GM23338 (cell line): ENCODE results near the gene IQGAP2. TPM values are rescaled to one million over a fixed set of nuclear protein-coding genes. Genes with fewer than 3 reads are reported as not detected.
A peak's percentile ranks its signal among the peaks of the same experiment; 100 is the strongest.

Experiments
- ATAC-seq: fragments of 200-7000 bp; cut with Tn5 transposase; 3 replicates; pipeline ENCODE4 v1.9.1; 2020
- DNase-seq: peaks from one replicate; pipeline ENCODE4 v3.0.0-alpha.2; 2015; ENCODE audit warnings: low spot score
- H2AFZ ChIP-seq: fragments of 200-600 bp; sonication (generic); 2 replicates; pipeline ENCODE4 v1.8.0; 2016; ENCODE audit warnings: antibody characterized with exemption, mild to moderate bottlenecking, moderate library complexity
- H3F3A ChIP-seq: fragments of 200-600 bp; sonication (generic); replicated peaks from 2 replicates; pipeline ENCODE4 v1.8.0; 2017; ENCODE audit warnings: antibody characterized with exemption, mixed run types, low read depth
- H3K27ac ChIP-seq: fragments of 200-600 bp; sonication (generic); 2 replicates; pipeline ENCODE4 v1.6.1; 2016; ENCODE audit warnings: low read depth
- H3K27me3 ChIP-seq: fragments of 200-600 bp; sonication (generic); 2 replicates; pipeline ENCODE4 v1.8.0; 2016; ENCODE audit warnings: mild to moderate bottlenecking, mixed run types, moderate library complexity; ENCODE audit not compliant: insufficient read depth
- H3K36me3 ChIP-seq: fragments of 200-600 bp; sonication (generic); 2 replicates; pipeline ENCODE4 v1.8.0; 2016; ENCODE audit warnings: mild to moderate bottlenecking; ENCODE audit not compliant: insufficient read depth
- H3K4me1 ChIP-seq: fragments of 200-600 bp; sonication (generic); 2 replicates; pipeline ENCODE4 v1.8.0; 2016; ENCODE audit warnings: mild to moderate bottlenecking, moderate library complexity; ENCODE audit not compliant: insufficient read depth
- H3K4me2 ChIP-seq: fragments of 200-600 bp; sonication (generic); 2 replicates; pipeline ENCODE4 v1.7.1; 2017; ENCODE audit warnings: mixed run types
- H3K4me3 ChIP-seq: fragments of 200-600 bp; sonication (generic); 2 replicates; pipeline ENCODE4 v1.6.1; 2016; ENCODE audit warnings: mixed run types
- H3K79me2 ChIP-seq: fragments of 200-600 bp; sonication (generic); replicated peaks from 2 replicates; pipeline ENCODE4 v1.8.0; 2017; ENCODE audit warnings: mild to moderate bottlenecking; ENCODE audit not compliant: insufficient read depth
- H3K9me2 ChIP-seq: fragments of 200-600 bp; sonication (generic); 2 replicates; pipeline ENCODE4 v1.8.0; 2017; ENCODE audit not compliant: insufficient read depth
- H4K20me1 ChIP-seq: fragments of 200-600 bp; sonication (generic); replicated peaks from 2 replicates; pipeline ENCODE4 v1.8.0; 2017; ENCODE audit warnings: mild to moderate bottlenecking; ENCODE audit not compliant: insufficient read depth
- H3K27ac Mint-ChIP-seq: 2 replicates; pipeline ENCODE4 v1.8.0; 2020; ENCODE audit warnings: inconsistent platforms, mild to moderate bottlenecking, moderate library complexity, mixed read lengths
- H3K27me3 Mint-ChIP-seq: 3 replicates; pipeline ENCODE4 v1.8.0; 2022; ENCODE audit warnings: low read depth, mild to moderate bottlenecking, moderate library complexity, mixed read lengths, inconsistent platforms; ENCODE audit not compliant: insufficient read depth, poor library complexity
- H3K36me3 Mint-ChIP-seq: 3 replicates; pipeline ENCODE4 v1.8.0; 2021; ENCODE audit warnings: low read depth, mild to moderate bottlenecking, inconsistent platforms, moderate library complexity, mixed read lengths
- H3K4me1 Mint-ChIP-seq: 3 replicates; pipeline ENCODE4 v1.8.0; 2020; ENCODE audit warnings: mild to moderate bottlenecking, inconsistent platforms, mixed read lengths
- H3K4me3 Mint-ChIP-seq: 3 replicates; pipeline ENCODE4 v1.8.0; 2021; ENCODE audit warnings: moderate library complexity, mild to moderate bottlenecking, inconsistent platforms, mixed read lengths
- H3K9me3 Mint-ChIP-seq: 3 replicates; pipeline ENCODE4 v1.8.0; 2020; ENCODE audit warnings: moderate library complexity, mild to moderate bottlenecking, inconsistent platforms, mixed read lengths
- CREB1 ChIP-seq: fragments of 250-450 bp; sonication (Bioruptor Pico); IDR thresholded peaks from 2 replicates; pipeline ENCODE4 v1.5.0; 2020; ENCODE audit warnings: low read depth, mild to moderate bottlenecking, moderate library complexity
- ETS1 ChIP-seq: IDR thresholded peaks from 2 replicates; pipeline ENCODE4 v1.6.1; 2016; ENCODE audit warnings: antibody characterized with exemption
- EZH2 ChIP-seq: fragments of 200-600 bp; sonication (generic); IDR thresholded peaks from one replicate; pipeline ENCODE4 v1.8.0; 2017; ENCODE audit warnings: antibody characterized with exemption, mild to moderate bottlenecking, low read depth; ENCODE audit not compliant: unreplicated experiment
- EZH2phosphoT487 ChIP-seq: fragments of 200-600 bp; sonication (generic); IDR thresholded peaks from one replicate; pipeline ENCODE4 v1.8.1; 2018; ENCODE audit warnings: antibody characterized with exemption; ENCODE audit not compliant: unreplicated experiment
- NANOG ChIP-seq: IDR thresholded peaks from 2 replicates; pipeline ENCODE4 v1.6.1; 2016; ENCODE audit warnings: antibody characterized with exemption, borderline replicate concordance
- STAT1 ChIP-seq: IDR thresholded peaks from one replicate; pipeline ENCODE4 v1.6.1; 2016; ENCODE audit warnings: antibody characterized with exemption; ENCODE audit not compliant: unreplicated experiment
- ZNF331 ChIP-seq: fragments of 250-450 bp; sonication (Bioruptor Pico); IDR thresholded peaks from 2 replicates; pipeline ENCODE4 v1.5.0; 2020; ENCODE audit warnings: low read depth, mild to moderate bottlenecking, moderate library complexity
- polyA plus RNA-seq: library from polyadenylated mRNA; unstranded; fragments of >200 nt; fragmentation: Nextera tagmentation; extraction: Ambion mirVana; gene quantifications from 2 replicates; pipeline ENCODE4 v1.2.1, GENCODE V29; 2016
- total RNA-seq: library from RNA; depleted of rRNA; stranded (reverse); fragments of >200 nt; shearing (Covaris generic); gene quantifications from 2 replicates; pipeline ENCODE4 v1.2.3, GENCODE V29; 2014

IQGAP2 gene
- total and polyA plus RNA-seq, 2 experiments from 2014 or later = 60.0 to 86.5 TPM

GRCh38 chr5:76483433-76483832 lies 80.3 kb downstream of the IQGAP2 start:
- TF ChIP-seq NANOG (no peak), STAT1 (no peak), CREB1 (CRISPR knock-in tag) (no peak), EZH2phosphoT487 (no peak), ETS1 (no peak)
- H3K27me3 Mint-ChIP-seq = peaks cover 5% of the 10 kb centered on the region

GRCh38 chr5:76483881-76484280 lies 80.8 kb downstream of the IQGAP2 start:
- peaks cover 3% of the 10 kb centered on the region for H3K27me3 Mint-ChIP-seq
- H3K4me1 Mint-ChIP-seq = peaks cover 74% of the 10 kb centered on the region
- H3K36me3 ChIP-seq = no peaks in the 10 kb centered on the region
- no peaks in the 10 kb centered on the region for H3K27me3 ChIP-seq
- DNase-seq (no peak), ATAC-seq (peak; percentile 26; the same call in 2 of the 3 replicates)
- H3K27ac ChIP-seq = peak overlapping the region; percentile 36; the same call in 1 of the 2 replicates
- no peak overlapping the region for H3K4me3 ChIP-seq
- no peaks in the 10 kb centered on the region for H3K36me3 Mint-ChIP-seq
- TF ChIP-seq EZH2 = no peak
- H3K4me2 ChIP-seq = peak overlapping the region; percentile 50; the same call in 1 of the 2 replicates
- H3K9me3 Mint-ChIP-seq = no peaks in the 10 kb centered on the region
- no peaks in the 10 kb centered on the region for H3K9me2 ChIP-seq
- H3K4me1 ChIP-seq = peaks cover 78% of the 10 kb centered on the region
- H2AFZ ChIP-seq = no peak overlapping the region
- no peaks in the 10 kb centered on the region for H4K20me1 ChIP-seq
- no peak overlapping the region for H3K27ac Mint-ChIP-seq
- H3F3A ChIP-seq = peaks cover 1% of the 10 kb centered on the region
- H3K4me3 Mint-ChIP-seq = no peak overlapping the region; the same call in 2 of the 3 replicates
- peaks cover 18% of the 10 kb centered on the region for H3K79me2 ChIP-seq

More at GRCh38 chr5:76483433-76483832, 80.3 kb downstream of the IQGAP2 start:
- peak; percentile 50 for DNase-seq
- no peaks in the 10 kb centered on the region for H3K27me3 ChIP-seq
- no peaks in the 10 kb centered on the region for H3K9me2 ChIP-seq
- no peak overlapping the region for H3K4me3 Mint-ChIP-seq
- H4K20me1 ChIP-seq = no peaks in the 10 kb centered on the region
- H3K9me3 Mint-ChIP-seq = no peaks in the 10 kb centered on the region
- H3K4me1 ChIP-seq = peaks cover 74% of the 10 kb centered on the region
- no peaks in the 10 kb centered on the region; the same call in 1 of the 2 replicates for H3F3A ChIP-seq
- peak; percentile 82 for ATAC-seq
- no peaks in the 10 kb centered on the region for H3K36me3 Mint-ChIP-seq
- 0 out of 2 replicates have a peak overlapping the region, but pooled peaks have one; percentile 36 for H3K27ac ChIP-seq
- H3K79me2 ChIP-seq = peaks cover 18% of the 10 kb centered on the region
- no peak overlapping the region for H2AFZ ChIP-seq
- H3K4me2 ChIP-seq = peak overlapping the region; percentile 50
- no peaks in the 10 kb centered on the region for H3K36me3 ChIP-seq
- no peak overlapping the region for H3K27ac Mint-ChIP-seq
- H3K4me3 ChIP-seq = no peak overlapping the region
- peaks cover 69% of the 10 kb centered on the region for H3K4me1 Mint-ChIP-seq

GRCh38 chr5:76485511-76485910 lies 82.4 kb downstream of the IQGAP2 start:
- no peaks in the 10 kb centered on the region for H4K20me1 ChIP-seq
- ATAC-seq = no peak
- peaks cover 75% of the 10 kb centered on the region for H3K4me1 Mint-ChIP-seq

More at GRCh38 chr5:76485511-76485910, 82.4 kb downstream of the IQGAP2 start:
- Histone ChIP-seq H3K4me3 (no peak overlapping the region), H2AFZ (no peak overlapping the region), H3K9me2 (no peaks in the 10 kb centered on the region), H3K36me3 (no peaks in the 10 kb centered on the region), H3F3A (peaks cover 4% of the 10 kb centered on the region), H3K4me1 (peaks cover 78% of the 10 kb centered on the region), H3K79me2 (peaks cover 11% of the 10 kb centered on the region), H3K27ac (0 out of 2 replicates have a peak overlapping the region, but pooled peaks have one; percentile 48), H3K27me3 (no peaks in the 10 kb centered on the region), H3K4me2 (peak overlapping the region; percentile 50)
- H3K27ac Mint-ChIP-seq = peak overlapping the region; percentile 82
- TF ChIP-seq ZNF331 (CRISPR knock-in tag) = no peak
- H3K36me3 Mint-ChIP-seq = no peaks in the 10 kb centered on the region
- H3K27me3 Mint-ChIP-seq = peaks cover 2% of the 10 kb centered on the region
- H3K9me3 Mint-ChIP-seq = no peaks in the 10 kb centered on the region
- no peak for DNase-seq
- H3K4me3 Mint-ChIP-seq = no peak overlapping the region; the same call in 2 of the 3 replicates
